HepG2 (cell line): Measurements from ENCODE around the gene DZANK1. TPM values are rescaled to one million over a fixed set of nuclear protein-coding genes. Genes with fewer than 3 reads are reported as not detected.
A peak's percentile ranks its signal among the peaks of the same experiment; 100 is the strongest.

Experiments
- ARNT2 ChIP-seq: sonication (generic); formaldehyde crosslinking; IDR thresholded peaks from 2 replicates; pipeline ENCODE4 v1.8.0; 2022; ENCODE audit warnings: mild to moderate bottlenecking, low read depth, missing genetic modification reagents, moderate library complexity
- ASH2L ChIP-seq: fragments of 300-600, 200-600 bp; sonication (generic); IDR thresholded peaks from 2 replicates; pipeline ENCODE4 v1.7.0; 2017; ENCODE audit warnings: low read depth, mild to moderate bottlenecking, moderate library complexity, mixed read lengths, low read length; ENCODE audit not compliant: insufficient read length
- FOXO1 ChIP-seq: sonication (generic); formaldehyde crosslinking; IDR thresholded peaks from 2 replicates; pipeline ENCODE4 v1.4.0; 2020; ENCODE audit warnings: missing genetic modification reagents
- GATA4 ChIP-seq: sonication (generic); IDR thresholded peaks from 2 replicates; pipeline ENCODE4 v1.6.1; 2016; ENCODE audit warnings: antibody characterized with exemption, low read depth, borderline replicate concordance
- HHEX ChIP-seq: IDR thresholded peaks from 2 replicates; pipeline ENCODE4 v1.6.1; 2016; ENCODE audit warnings: control low read depth
- HNF4A ChIP-seq: sonication (generic); formaldehyde crosslinking; IDR thresholded peaks from 2 replicates; pipeline ENCODE4 v1.4.0; 2020; ENCODE audit warnings: missing genetic modification reagents
- MIER2 ChIP-seq: IDR thresholded peaks from 2 replicates; pipeline ENCODE4 v1.6.1; 2016; ENCODE audit warnings: missing biosample characterization, missing genetic modification reagents
- NFYC ChIP-seq: IDR thresholded peaks from 2 replicates; pipeline ENCODE4 v1.6.1; 2016; ENCODE audit warnings: missing genetic modification reagents, missing compliant biosample characterization
- POLR2AphosphoS2 ChIP-seq: IDR thresholded peaks from 2 replicates; pipeline ENCODE4 v1.6.1; 2011; ENCODE audit warnings: low read depth, low read length, improper control_type of control experiment
- POLR2G ChIP-seq: fragments of 200-400 bp; formaldehyde crosslinking; IDR thresholded peaks from 2 replicates; pipeline ENCODE4 v1.6.1; 2018; ENCODE audit warnings: mild to moderate bottlenecking, low read depth, low read length, moderate library complexity
- SATB2 ChIP-seq: sonication (generic); formaldehyde crosslinking; IDR thresholded peaks from 2 replicates; pipeline ENCODE4 v1.5.0; 2020; ENCODE audit warnings: missing genetic modification reagents
- TGIF2 ChIP-seq: IDR thresholded peaks from 2 replicates; pipeline ENCODE4 v1.6.1; 2016; ENCODE audit warnings: control low read depth, missing compliant biosample characterization
- ZC3H4 ChIP-seq: sonication (generic); formaldehyde crosslinking; IDR thresholded peaks from 2 replicates; pipeline ENCODE4 v1.4.0; 2020; ENCODE audit warnings: missing genetic modification reagents, borderline replicate concordance
- ZMYM3 ChIP-seq: sonication (generic); formaldehyde crosslinking; IDR thresholded peaks from 2 replicates; pipeline ENCODE4 v1.5.1; 2020; ENCODE audit warnings: mild to moderate bottlenecking, missing genetic modification reagents
- ZNF441 ChIP-seq: sonication (generic); formaldehyde crosslinking; IDR thresholded peaks from 2 replicates; pipeline ENCODE4 v1.7.0; 2021; ENCODE audit warnings: missing genetic modification reagents, borderline replicate concordance
- ZNF556 ChIP-seq: sonication (generic); formaldehyde crosslinking; IDR thresholded peaks from 2 replicates; pipeline ENCODE4 v1.4.0; 2020; ENCODE audit warnings: mild to moderate bottlenecking, missing genetic modification reagents, borderline replicate concordance
- ZNF614 ChIP-seq: IDR thresholded peaks from 2 replicates; pipeline ENCODE4 v1.6.1; 2018; ENCODE audit warnings: missing biosample characterization, missing genetic modification reagents, inconsistent platforms, borderline replicate concordance
- ZNF652 ChIP-seq: IDR thresholded peaks from 2 replicates; pipeline ENCODE4 v1.6.1; 2016; ENCODE audit warnings: low read depth, borderline replicate concordance
- ZNF761 ChIP-seq: sonication (generic); formaldehyde crosslinking; conservative IDR thresholded peaks from 2 replicates; pipeline ENCODE4 v1.4.0; 2020; ENCODE audit warnings: mild to moderate bottlenecking, missing genetic modification reagents
- polyA plus RNA-seq, 8 experiments: library from polyadenylated mRNA; depleted of rRNA in 3 of 8; stranded (reverse) in 7 of 8; unstranded in 1 of 8; fragments of >200 nt; fragmentation: Illumina TruSeq in 4 of 8; extraction: Trizol in 4 of 8; gene quantifications; 2 replicates each; pipeline versions ENCODE4 v1.2.1 to v1.2.3, GENCODE V29; 2011 to 2016; ENCODE audit warnings: low read depth in 4 of 8, missing spikeins in 1 of 8, mixed read lengths in 1 of 8; ENCODE audit not compliant: insufficient read depth in 1 of 8
- total RNA-seq, 5 experiments: library from RNA; depleted of rRNA; stranded (reverse); fragments of >200 nt; fragmentation: Illumina TruSeq; extraction: Trizol; gene quantifications; 2 replicates each; pipeline ENCODE4 v1.2.3, GENCODE V29; 2016; ENCODE audit warnings: low read depth in 1 of 5
- TF ChIP-seq, protein P1 (sequence below), 2 experiments: sonication (generic) in 1 of 2; formaldehyde crosslinking in 1 of 2; IDR thresholded peaks; 2 replicates each; pipeline versions ENCODE4 v1.5.1 to v1.6.1; 2011 to 2020; ENCODE audit warnings: borderline replicate concordance in 1 of 2, low read depth in 1 of 2, low read length in 1 of 2, mild to moderate bottlenecking in 1 of 2, missing genetic modification reagents in 1 of 2, moderate library complexity in 1 of 2
- TF ChIP-seq, protein P2 (sequence below): sonication (generic); formaldehyde crosslinking; IDR thresholded peaks from 2 replicates; pipeline ENCODE4 v1.8.1; 2023; ENCODE audit warnings: mild to moderate bottlenecking, moderate library complexity, missing genetic modification reagents
- TF ChIP-seq, protein P3 (sequence below): conservative IDR thresholded peaks from 2 replicates; pipeline ENCODE4 v1.6.1; 2018; ENCODE audit warnings: missing genetic modification reagents
- TF ChIP-seq, protein P4 (sequence below): IDR thresholded peaks from 2 replicates; pipeline ENCODE4 v1.6.1; 2016; ENCODE audit warnings: low read depth, borderline replicate concordance
- TF ChIP-seq, protein P5 (sequence below): sonication (generic); formaldehyde crosslinking; IDR thresholded peaks from 2 replicates; pipeline ENCODE4 v1.4.0; 2020; ENCODE audit warnings: missing genetic modification reagents

The DZANK1 gene
- total and polyA plus RNA-seq, 2 of the 13 experiments (the other 11 are each of a cell fraction or from before 2014, with no cell fraction given) = 1.6 to 3.2 TPM

DNA sequence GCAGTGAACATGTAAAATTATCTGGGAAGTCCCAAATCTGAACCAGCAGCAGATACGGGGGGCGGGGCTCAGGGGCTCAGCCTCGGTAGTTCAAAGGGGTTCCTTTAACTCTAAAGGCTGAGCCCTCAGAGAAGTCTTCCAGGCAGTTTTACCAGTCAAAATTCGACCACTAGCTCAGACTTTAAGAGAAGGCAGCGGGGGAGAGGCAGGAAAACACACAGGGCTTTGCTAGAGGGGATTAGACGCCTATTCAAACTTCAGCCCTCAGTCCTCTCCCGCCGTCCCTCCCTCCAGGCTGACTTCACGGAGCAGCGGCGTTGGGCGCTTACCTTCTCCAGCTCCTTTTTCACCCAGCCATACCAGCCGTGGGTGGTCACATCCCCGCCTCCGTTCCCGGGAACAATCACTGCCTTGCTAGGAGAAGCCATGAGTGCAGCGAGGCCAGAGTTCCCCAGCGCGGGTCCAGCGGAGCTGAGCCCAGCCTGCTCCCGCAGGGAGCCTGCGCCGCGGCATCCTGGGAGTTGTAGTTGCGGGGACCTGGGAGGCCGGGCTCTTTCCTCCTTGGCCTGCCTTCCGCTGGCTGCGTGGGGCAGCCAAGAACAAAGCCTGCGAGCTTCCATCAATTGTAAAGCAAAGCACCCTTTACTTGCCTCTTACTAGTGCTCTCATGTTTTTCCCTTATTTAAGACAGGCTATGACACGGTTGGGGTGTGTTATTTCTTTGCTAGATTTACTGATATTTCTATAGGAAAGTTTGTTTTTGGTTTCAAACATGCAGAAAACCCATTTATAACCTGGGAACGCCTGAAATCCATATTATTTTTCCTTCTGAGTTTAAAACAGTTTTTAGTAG lies 30.1 kb upstream of the DZANK1 start, which contains the start of gene RBBP9 (continued):
- TF ChIP-seq, protein P1, sequence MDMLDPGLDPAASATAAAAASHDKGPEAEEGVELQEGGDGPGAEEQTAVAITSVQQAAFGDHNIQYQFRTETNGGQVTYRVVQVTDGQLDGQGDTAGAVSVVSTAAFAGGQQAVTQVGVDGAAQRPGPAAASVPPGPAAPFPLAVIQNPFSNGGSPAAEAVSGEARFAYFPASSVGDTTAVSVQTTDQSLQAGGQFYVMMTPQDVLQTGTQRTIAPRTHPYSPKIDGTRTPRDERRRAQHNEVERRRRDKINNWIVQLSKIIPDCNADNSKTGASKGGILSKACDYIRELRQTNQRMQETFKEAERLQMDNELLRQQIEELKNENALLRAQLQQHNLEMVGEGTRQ (IDR thresholded peaks at IDR 0.05; ENCODE audit: low read depth, low read length) = no peak
- TF ChIP-seq, protein P1 (CRISPR knock-in tag; IDR thresholded peaks at IDR 0.05; ENCODE audit: borderline replicate concordance) = no peak
- 0 out of 2 replicates have a peak, but pooled peaks have one; percentile 22 for TF ChIP-seq ZMYM3 (CRISPR knock-in tag)
- no peak for TF ChIP-seq HHEX (CRISPR knock-in tag)
- no peak for TF ChIP-seq POLR2AphosphoS2
- peak; percentile 63 for TF ChIP-seq MIER2
- no peak; the same call in 1 of the 2 replicates for TF ChIP-seq ZNF761 (CRISPR knock-in tag)
- peak; percentile 98 for TF ChIP-seq ZNF441 (CRISPR knock-in tag)
- no peak for TF ChIP-seq GATA4
- TF ChIP-seq, protein P2, sequence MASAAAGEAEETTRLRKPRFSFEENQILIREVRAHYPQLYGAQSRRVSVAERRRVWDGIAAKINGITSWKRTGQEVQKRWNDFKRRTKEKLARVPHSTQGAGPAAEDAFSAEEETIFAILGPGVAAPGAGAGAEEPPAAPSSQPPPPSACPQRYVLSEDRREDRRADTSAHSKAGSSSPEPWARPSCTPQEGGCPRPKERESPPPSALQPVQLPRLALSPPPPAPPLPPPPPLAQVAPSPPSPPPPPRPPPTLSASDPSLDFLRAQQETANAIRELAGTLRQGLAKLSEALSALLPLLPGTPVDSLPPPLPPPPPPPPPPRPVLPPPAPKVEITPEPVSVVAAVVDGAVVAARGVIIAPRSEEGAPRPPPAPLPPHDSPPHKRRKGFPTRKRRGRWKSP = peak; percentile 69; the same call in 1 of the 2 replicates
- peak; percentile 89 for TF ChIP-seq ASH2L
- peak; percentile 96; the same call in 1 of the 2 replicates for TF ChIP-seq ZNF614
- TF ChIP-seq SATB2 = peak; percentile 80
- peak; percentile 53; the same call in 1 of the 2 replicates for TF ChIP-seq ZC3H4
- TF ChIP-seq, protein P3, sequence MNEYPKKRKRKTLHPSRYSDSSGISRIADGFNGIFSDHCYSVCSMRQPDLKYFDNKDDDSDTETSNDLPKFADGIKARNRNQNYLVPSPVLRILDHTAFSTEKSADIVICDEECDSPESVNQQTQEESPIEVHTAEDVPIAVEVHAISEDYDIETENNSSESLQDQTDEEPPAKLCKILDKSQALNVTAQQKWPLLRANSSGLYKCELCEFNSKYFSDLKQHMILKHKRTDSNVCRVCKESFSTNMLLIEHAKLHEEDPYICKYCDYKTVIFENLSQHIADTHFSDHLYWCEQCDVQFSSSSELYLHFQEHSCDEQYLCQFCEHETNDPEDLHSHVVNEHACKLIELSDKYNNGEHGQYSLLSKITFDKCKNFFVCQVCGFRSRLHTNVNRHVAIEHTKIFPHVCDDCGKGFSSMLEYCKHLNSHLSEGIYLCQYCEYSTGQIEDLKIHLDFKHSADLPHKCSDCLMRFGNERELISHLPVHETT (CRISPR knock-in tag) = peak; percentile 72; the same call in 1 of the 2 replicates
- peak; percentile 93 for TF ChIP-seq ZNF652
- peak; percentile 43; the same call in 1 of the 2 replicates for TF ChIP-seq FOXO1
- peak; percentile 84 for TF ChIP-seq HNF4A (CRISPR knock-in tag)
- TF ChIP-seq, protein P4, sequence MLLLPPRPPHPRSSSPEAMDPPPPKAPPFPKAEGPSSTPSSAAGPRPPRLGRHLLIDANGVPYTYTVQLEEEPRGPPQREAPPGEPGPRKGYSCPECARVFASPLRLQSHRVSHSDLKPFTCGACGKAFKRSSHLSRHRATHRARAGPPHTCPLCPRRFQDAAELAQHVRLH (CRISPR knock-in tag) = peak; percentile 80; the same call in 1 of the 2 replicates
- peak; percentile 65 for TF ChIP-seq NFYC (CRISPR knock-in tag)
- TF ChIP-seq POLR2G = peak; percentile 97
- TF ChIP-seq TGIF2 = peak; percentile 60; the same call in 1 of the 2 replicates
- TF ChIP-seq, protein P5, sequence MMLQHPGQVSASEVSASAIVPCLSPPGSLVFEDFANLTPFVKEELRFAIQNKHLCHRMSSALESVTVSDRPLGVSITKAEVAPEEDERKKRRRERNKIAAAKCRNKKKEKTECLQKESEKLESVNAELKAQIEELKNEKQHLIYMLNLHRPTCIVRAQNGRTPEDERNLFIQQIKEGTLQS (CRISPR knock-in tag) = peak; percentile 49; the same call in 1 of the 2 replicates
- peak; percentile 71; the same call in 1 of the 2 replicates for TF ChIP-seq ARNT2 (CRISPR knock-in tag)
- peak; percentile 85; the same call in 1 of the 2 replicates for TF ChIP-seq ZNF556 (CRISPR knock-in tag)
